ENCODE data around the gene CSNK1A1L.

Gene CSNK1A1L

DNA sequence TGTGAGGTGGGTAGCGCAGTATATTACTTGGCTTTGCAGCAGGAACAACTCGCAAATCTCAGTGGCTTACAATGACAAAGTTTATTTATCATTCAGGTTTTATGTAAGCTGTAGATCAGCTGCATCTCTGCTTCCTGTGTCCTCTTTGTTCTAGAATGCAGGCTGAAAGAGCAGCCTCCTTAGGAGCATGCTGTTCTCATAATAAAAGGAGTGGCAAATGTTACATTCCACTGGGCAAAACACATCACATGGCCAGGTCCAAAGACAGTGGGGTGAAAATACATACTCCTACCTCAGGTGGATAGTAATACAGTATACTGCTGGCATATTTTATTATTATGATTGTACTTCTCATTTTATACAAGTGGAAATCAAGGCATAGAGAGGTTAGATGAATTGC, 1.2 kb upstream of the CSNK1A1L start:
- DNase-seq (ENCODE audit: low spot score), result no peak

DNA sequence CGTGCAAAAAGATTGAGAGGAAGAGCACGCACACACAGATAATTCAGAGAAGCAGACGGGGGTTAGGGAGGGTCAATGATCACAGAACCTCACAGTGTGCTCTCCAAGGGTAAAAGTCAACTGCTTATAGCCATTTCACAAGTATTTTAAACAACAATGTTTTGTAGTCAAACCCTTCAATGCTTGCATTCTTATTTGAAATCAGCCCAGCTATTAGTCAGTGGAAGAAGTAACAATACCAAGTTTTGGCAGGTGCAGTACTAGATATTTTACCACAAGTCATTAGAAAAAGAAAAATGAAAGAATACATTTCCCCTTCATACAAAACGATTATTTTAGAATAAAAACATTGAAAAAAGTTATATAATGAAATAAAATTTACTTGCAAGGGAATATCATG, 2.6 kb downstream of the CSNK1A1L start:
- DNase-seq (ENCODE audit: low spot score), result no peak

DNA sequence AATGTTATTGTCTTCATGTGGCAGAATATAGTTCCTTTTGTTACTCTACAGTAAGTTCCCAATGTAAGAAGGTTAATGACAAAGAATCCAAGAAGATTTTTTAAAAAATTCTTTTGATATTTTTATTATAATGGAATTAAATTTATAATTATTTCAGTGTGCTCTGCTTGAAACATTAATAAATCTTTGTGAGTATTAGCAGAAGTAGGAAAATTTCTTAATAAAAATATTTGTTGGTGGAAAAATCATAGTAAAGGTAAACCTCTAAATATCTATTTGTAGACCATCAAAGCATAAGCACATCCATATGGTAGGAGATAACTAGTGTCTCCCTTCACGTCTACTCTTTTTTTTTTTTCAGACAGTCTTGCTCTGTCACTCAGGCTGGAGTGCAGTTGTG, 4.3 kb downstream of the CSNK1A1L start:
- no peak for DNase-seq (ENCODE audit: low spot score)

DNA sequence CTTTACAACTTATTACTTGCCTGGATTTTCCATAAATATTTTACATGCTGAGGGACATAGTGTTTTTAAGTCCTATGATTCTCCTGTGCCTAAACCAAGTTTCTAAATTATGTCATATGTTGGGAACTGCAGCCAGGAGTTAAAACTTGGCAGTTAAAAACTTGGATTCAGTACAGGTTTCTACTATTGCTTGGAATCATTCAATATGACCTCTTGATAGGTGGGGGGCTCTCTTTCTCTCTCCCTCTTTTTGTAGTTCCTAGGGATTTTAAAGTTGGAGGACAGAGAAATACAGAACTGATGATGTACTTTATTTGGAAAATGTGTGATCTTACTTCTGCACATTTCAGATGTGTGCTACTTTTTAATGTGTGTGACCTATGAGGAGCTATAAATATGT, 4.7 kb downstream of the CSNK1A1L start:
- no peak for DNase-seq (ENCODE audit: low spot score)

DNA sequence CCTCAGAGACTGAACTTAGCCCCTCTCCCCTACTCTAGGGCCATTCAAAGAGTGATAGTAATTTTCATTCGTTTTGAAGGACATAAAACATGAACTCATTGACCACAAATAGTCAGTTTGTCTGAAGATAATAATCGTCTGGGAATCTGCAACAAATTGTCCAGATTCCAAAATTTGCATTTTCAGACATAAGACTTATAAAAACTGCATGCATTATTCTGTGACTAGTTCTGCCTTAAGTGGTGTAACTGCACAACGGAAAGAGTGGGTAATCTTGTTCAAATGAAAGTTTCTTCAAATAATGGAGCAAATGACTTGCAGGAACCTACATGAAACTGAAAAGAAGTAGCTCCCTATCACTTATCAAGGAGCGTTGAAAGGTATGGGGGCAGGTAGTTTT, 8.4 kb downstream of the CSNK1A1L start:
- no peak for DNase-seq (ENCODE audit: low spot score)

DNA sequence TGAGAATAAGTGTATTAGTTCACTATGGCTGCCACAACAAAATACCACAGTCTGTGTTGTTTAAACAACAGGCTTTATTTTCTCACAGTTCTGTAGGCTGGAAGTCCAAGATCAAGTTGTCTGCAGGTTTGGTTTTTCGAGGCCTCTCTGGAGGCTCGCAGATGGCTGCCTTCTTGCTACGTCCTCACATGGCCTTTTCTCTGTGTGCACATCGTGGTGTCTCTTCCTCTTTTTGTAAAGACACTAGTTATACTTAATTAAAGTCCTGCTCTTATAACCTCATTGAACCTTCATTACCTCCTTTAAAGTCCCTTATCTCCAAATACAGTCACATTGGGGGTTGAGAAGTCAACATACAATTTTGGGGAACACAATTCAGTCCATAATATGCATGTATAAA, 10.6 kb downstream of the CSNK1A1L start:
- DNase-seq (ENCODE audit: low spot score), result no peak

DNA sequence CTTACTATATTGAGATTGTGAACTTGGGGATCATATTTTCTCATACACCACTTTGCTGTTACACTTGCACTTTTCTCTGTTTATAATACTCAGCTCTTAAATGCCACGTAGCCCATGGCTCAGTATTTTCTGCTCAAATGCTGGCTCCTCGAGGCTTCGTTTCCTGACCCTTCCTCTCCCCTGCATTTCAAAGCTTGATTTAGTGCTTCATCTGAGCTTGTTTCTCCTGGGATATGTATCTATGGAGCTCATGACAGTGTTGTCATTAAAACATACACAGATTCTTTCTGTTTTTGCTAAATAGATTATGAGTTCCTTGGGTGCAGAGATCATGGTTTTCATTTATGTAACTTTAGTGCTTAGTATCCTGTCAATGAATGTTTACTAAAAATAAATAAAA, 11.4 kb downstream of the CSNK1A1L start:
- no peak for DNase-seq (ENCODE audit: low spot score)

DNA sequence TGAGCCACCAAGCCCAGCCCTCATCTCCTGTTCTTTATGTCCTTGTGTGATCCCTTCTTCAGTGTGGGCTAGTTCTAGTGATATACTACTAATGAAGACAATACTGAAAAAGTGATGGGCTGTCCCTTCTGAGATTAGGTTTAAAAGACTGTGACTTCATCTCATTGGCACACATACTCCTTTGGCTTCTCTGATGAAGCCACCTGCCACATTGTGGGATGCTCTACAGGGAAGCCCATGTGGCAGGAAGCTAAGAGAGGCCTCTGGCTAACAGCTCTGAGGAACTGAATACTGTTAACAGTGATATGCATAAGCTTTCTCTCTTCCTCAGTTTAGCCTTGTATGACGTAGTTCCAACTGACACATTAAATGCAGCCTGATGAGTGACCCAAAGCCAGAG, 13.6 kb downstream of the CSNK1A1L start:
- no peak for DNase-seq (ENCODE audit: low spot score)

DNA sequence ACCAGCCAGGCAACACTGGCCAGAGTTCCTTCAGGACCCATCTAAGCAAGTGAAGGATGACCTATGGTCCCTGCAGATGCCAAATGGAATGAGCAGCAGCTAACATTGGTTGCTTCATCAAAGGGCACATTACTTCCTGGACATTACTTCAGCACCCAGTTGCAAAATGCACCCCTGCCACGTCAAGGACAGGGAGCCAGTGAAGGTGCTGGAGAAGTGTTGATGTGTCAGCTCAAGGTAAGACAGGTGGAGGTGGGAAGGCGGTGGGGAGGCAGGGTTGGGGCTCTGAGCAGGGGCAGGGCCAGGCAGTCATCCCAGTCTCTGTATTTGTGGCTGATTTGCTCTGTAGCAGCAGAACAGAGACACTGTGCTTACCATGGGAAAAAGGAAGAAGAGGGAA, 14.6 kb downstream of the CSNK1A1L start:
- no peak for DNase-seq (ENCODE audit: low spot score)

DNA sequence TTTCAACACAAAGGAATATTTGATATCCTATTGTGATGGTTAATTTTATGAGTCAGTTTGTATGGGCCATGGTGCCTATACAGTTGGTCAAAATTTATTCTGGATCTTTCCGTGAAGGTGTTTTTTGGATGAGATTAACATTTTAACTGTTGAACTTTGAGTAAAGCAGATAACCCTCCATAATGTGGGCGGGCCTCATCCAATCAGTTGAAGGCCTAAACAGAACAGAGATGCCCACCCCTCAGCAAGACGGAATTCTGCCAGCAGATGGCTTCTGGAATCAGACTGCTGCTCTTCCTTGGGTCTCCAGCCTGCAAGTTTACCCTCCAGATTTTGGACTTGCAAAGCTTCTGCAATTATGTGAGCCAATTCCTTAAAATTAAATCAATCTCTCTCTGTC, 16.0 kb downstream of the CSNK1A1L start:
- no peak for DNase-seq (ENCODE audit: low spot score)

DNA sequence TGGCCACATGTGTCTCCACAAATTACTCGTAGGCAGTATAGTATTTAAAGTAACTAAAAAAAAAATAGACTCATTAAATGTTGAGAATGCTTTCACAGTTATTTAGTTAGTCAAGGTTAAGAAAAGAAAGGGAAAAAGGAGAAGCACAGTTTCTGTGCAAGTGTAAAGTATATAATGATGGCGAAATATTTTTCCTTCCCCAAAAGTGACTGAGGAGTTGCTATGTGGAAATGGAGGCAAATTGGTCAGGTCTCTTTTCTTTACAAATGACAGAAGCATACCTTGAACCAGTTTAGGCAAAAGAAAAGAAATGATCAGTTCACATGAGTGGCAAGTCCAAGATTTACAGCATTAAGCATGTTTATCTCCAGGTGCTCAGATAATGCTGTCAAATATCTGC, 18.0 kb downstream of the CSNK1A1L start:
- no peak for DNase-seq (ENCODE audit: low spot score)

DNA sequence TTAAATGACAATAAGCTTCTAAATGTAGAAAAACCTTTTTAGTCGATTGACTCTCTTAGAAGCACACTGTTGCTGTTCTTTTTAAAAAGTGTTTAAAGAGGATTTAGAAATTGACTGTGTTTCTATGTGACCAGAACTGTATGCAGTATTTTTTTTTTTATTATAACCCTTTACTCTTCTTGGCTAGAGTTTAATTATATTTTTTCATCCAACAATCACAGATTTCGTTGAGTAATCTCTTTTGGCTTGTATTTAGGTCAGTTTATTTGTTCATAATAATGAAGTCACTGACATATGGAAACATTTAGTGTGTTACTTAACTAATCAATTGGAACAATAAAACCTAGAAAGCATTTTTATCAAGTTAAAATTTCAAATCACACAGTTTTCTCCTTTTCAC, 19.9 kb downstream of the CSNK1A1L start:
- DNase-seq (ENCODE audit: low spot score), result no peak

DNA sequence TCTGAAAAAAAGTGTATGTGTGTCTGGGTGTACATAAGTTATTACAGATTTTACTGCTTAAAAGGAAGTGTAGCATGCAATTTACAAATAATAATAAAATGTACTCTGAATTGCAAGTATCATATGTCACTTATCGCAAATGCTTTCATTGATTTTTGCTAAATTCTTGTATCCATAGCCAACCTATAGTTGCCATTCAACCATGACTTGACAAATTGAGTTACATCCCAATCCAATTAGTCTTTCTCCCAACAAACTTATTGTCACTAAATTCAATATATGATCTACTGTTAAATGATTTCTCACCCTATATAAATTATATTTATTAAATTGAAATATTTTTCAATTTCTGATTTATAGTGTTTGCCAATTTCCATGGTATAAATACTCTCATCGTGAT, 28.6 kb downstream of the CSNK1A1L start:
- no peak for DNase-seq (ENCODE audit: low spot score)

DNA sequence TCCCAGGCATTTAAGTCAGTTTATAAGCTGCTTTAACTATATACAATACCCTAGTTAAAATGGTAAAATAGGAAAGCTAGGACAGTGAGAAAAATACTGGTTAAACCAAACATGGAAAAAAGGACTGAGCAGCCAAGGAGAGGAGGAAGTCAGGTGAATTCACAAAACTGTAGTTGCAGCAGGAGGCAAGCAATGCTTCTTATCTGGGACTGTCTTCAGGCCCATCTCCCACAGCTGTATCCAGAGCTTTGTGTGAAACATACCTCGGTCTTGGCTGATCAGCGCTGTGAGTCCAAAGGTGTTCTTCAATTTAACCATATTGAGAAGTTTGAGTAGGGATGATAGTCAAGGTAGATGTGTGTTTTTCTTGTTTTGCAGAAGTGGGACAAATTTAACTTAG, 30.3 kb downstream of the CSNK1A1L start:
- DNase-seq (ENCODE audit: low spot score), result no peak

DNA sequence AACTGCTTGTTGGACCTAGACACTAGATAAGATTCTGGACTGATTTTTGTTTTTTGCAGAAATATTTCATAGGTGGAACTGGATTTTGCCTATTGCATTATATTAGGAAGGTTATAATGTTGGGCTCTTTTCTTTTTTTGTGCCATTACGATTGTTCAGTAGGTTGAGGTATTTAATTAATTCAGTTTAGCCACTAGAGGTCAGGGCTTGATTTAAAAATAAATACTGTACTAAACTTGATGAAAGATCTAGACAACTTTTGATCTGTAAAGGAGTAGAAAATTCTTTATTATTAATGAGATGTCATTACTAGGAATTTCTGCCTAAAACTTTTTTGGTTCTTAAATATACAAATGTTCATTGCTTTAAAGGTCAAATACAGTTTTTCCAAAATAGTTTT, 30.8 kb downstream of the CSNK1A1L start:
- DNase-seq (ENCODE audit: low spot score), result peak; percentile 23

DNA sequence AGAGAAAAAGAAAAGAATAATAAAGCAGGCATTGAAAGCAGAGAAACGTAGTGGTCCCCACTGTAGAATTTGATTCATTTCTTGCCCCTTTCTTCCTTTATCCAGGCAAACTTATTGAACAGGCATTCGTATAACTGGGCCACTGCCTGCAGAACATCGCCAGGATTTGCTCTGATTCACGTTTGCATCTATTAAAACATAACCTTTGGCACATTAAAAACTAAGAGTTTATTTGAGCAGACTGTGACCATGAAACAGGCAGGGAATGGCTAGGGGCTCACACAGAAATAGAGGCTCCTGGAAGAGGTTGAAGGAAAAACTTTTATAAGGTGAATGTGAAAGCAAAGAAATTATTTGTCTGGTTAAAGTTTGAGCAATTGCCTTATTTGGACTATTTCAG, 33.4 kb downstream of the CSNK1A1L start:
- DNase-seq (ENCODE audit: low spot score), result no peak

DNA sequence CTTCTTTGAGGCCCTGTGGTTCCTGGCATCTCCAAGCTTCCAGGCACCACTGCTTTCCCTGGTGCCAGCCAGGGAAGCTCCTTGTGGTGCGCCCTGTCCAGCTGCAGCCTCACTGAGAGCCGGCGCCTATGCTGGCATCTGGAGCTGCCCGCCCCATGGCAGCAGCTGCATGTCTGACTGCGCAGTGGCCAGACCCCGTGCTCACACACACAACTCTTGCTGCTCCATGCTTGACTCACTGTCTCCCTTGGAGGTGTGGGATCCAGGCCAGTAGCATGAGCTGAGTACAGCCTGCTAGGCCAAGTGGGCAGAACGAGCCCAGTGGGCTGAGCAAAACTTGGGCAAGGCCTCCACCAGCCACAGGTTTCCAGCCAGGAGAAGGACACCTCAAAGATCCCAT, 34.5 kb downstream of the CSNK1A1L start:
- no peak for DNase-seq (ENCODE audit: low spot score)

DNA sequence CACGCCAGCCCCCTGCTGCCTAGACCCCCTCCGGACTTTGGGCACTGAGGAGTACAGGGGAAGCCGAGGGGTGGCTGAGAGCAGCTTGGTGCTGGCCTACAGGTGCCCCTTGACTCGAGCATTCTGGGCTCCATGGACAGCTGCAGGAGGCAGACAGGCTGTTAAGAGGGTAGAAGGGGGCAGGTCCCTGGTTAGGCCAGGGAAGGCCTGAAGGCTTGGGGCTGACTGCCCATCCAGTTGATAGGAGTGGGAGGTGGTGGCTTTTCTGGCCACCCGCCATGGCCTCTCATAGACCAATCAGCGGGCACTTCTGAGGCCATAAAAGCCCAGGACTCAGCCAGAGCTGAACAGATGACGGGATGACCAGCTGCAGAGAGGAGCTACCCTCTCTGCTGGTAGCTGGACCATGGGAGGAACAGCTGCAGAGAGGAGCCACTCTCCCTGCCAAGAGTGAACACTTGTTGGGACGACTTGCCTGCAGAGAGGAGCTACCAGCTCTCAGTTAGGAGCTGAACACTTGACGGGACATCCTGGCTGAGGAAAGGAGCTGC, 35.2 kb downstream of the CSNK1A1L start:
- no peak for DNase-seq (ENCODE audit: low spot score)

DNA sequence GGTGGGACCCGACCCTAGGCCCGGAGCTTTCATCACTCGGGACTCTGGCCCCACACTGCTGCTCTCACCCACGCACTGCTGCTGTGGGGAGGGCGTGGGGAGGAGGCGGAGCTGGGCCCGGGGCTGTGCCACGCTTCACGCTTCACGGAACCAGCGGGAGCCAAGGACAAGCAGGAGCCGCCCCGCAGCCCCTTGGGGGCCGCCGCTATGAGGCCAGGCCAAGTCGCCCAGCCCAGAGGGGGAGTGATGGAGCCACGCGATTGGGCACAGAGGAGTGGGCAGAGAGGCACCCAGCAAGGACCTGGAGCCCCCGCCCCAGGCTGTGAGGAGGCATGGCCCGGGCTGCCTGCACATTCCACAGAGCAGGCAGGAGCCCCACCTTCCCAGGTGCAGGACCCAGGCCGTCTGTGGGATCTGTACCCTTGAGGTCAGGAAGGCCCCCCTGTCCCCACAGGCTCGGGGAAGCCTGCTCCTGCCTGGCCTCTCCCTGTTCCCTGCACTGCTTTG, 35.8 kb downstream of the CSNK1A1L start:
- no peak for DNase-seq (ENCODE audit: low spot score)

DNA sequence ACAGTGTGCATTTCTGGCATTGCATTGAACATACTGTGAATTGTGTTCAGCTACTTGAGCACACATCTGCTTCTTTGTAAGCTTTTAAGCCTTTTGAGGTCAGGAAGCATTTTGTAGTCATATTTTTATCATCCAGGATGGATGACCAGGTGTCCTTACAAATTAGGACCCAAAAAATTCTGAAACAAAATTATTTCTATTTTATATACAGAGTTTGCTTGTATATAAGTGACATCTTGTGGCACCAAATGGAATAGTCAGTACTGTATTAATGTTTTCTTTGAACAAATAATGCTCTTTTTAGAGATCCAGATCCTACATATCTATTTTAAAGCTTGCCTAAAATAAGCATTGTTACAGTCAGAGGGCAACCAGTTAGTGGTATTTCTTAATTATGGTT, 36.5 kb downstream of the CSNK1A1L start:
- DNase-seq (ENCODE audit: low spot score), result no peak

DNA sequence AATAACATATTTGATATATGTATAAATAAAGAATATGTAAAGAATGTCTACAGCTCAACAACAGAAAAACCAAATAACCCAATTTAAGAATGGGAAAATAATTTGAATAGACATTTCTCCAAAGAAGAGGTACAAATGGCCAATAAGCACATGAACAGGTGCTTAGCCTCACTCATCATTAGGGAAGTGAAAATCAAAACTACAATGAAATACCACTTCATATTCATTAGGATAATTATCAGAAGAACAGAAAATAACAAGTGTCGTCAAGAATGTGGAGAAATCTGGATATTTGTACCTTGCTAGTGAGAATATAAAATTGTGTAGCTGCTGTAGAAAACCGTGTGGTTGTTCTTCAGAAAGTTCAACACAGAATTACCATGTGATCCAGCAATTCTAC, 37.6 kb downstream of the CSNK1A1L start:
- no peak for DNase-seq (ENCODE audit: low spot score)

DNA sequence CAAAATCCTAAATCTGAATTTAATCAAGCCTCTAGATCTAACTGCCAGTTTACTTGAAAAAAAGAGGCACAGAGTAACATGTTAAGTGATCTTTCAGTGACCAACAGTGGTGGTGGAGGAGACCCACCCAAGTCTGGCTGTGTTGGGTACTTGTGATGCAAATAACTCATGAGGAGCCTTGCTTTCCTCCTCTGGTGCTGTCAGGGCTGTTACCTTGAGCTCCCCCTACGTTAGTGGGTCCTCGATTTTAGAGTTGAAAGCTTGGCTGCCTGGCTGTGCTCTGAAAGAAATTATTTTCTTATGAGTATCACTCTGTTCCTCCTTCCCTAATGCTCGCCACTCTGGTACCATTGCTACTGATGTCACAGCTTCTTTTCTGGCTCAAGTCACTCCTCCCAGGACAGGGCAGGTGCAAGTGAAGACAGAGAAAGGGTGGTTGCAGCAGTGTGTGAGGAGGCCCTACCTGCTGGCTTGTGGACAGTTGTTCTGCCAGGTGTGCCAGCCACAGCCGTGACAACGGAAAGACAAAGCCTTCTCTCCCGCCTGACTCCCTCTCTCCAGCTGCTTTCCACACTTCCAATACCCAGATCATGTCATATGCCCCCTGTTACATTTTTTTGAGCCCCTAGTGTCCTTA, 39.5 kb downstream of the CSNK1A1L start:
- DNase-seq (ENCODE audit: low spot score), result no peak

DNA sequence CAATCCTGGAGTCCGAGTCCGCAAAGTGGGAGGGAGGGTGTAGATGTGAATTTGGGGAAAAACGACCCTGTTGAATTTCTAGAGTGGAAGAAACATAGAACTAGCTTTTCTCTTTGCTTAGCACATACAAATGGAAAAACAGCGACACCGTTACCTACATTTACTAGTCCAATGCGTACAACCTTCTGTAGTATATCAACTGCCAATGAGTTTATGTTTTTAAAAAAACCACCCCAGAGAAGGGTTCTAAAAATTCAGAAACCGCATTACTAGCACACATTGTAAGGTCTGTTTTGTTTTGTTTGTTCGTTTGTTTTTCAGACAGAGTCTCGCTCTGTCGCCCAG, 45.6 kb downstream of the CSNK1A1L start:
- no peak for DNase-seq (ENCODE audit: low spot score)
